Right atrium auricular region (tissue), 2 donors: ENCODE data around the gene UPF1. TPM values are rescaled to one million over a fixed set of nuclear protein-coding genes. Genes with fewer than 3 reads are reported as not detected.

Experiments
- DNase-seq: peaks from one replicate; pipeline ENCODE4 v3.0.0-alpha.2; 2019; ENCODE audit warnings: low spot score
- H3K27ac ChIP-seq, 2 donors: fragments of 200-600 bp; sonication (generic); 1 replicate in 1 of 2; 2 replicates in 1 of 2; pipeline ENCODE4 v1.5.1; 2016 to 2019
- H3K27me3 ChIP-seq, 2 donors: fragments of 200-600 bp; sonication (generic); one replicate each; pipeline versions ENCODE4 v1.5.1 to v1.6.0; 2017 to 2019
- H3K36me3 ChIP-seq: fragments of 200-600 bp; sonication (generic); one replicate; pipeline ENCODE4 v1.5.1; 2016
- H3K4me1 ChIP-seq, 2 donors: fragments of 200-600 bp; sonication (generic); one replicate each; pipeline versions ENCODE4 v1.5.1 to v1.6.0; 2017 to 2019
- H3K4me3 ChIP-seq, 2 donors: fragments of 200-600 bp; sonication (generic); 1 replicate in 1 of 2; 2 replicates in 1 of 2; pipeline ENCODE4 v1.5.1; 2017 to 2019; ENCODE audit warnings: mild to moderate bottlenecking in 1 of 2, moderate library complexity in 1 of 2
- H3K9me3 ChIP-seq, 2 donors: fragments of 200-600 bp; sonication (generic); one replicate each; pipeline ENCODE4 v1.5.1; 2019
- CTCF ChIP-seq, 2 donors: fragments of 200-600 bp; sonication (generic); IDR thresholded peaks; one replicate each; pipeline ENCODE4 v1.5.1; 2019; ENCODE audit warnings: antibody characterized with exemption in 2 of 2
- total RNA-seq, 2 donors: library from RNA; depleted of rRNA; stranded (reverse); fragments of >200 nt; gene quantifications; one replicate each; pipeline ENCODE4 v1.1.0, GENCODE V29; 2016

The UPF1 gene
- total RNA-seq, 2 donors from 2014 or later = 27.6 to 61.5 TPM

GRCh38 chr19:18870531-18871172 is 38.9 kb downstream of the UPF1 start:
- Histone ChIP-seq H3K9me3 (no peaks in the 10 kb centered on the region), H3K27me3 (no peaks in the 10 kb centered on the region), H3K27ac (no peak overlapping the region), H3K4me3 (no peak overlapping the region), H3K4me1 (peaks cover 0 to 17% of the 10 kb centered on the region in 2 donors), H3K36me3 (peaks cover 23% of the 10 kb centered on the region)
- no peak for TF ChIP-seq CTCF (IDR thresholded peaks at IDR 0.05)
- DNase-seq = no peak

DNA sequence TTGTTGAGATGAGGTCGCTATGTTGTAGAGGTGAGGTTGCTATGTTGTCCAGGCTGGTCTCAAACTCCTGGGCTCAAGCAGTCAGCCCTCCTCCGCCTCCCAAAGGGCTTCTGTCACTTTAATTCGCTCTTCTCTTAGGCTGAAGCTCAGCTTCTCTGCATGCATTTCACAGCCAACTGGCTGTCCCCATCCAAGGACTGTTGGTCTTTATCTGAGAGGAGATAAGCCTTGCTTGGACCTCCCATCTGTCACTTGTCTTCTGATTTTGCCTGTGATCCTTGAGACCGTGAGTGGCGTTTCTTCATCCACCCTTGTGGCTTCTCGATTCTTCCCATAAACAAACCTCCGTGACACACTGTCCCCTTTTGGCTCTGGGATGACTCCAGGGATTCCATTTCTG is 39.8 kb downstream of the UPF1 start:
- Histone ChIP-seq H3K4me3 (no peak overlapping the region), H3K36me3 (peaks cover 15% of the 10 kb centered on the region), H3K27me3 (no peaks in the 10 kb centered on the region), H3K9me3 (no peaks in the 10 kb centered on the region), H3K4me1 (peaks cover 0 to 17% of the 10 kb centered on the region in 2 donors), H3K27ac (no peak overlapping the region)
- no peak for DNase-seq
- TF ChIP-seq CTCF (IDR thresholded peaks at IDR 0.05) = no peak

GRCh38 chr19:18875726-18876125 is 44.0 kb downstream of the UPF1 start:
- no peak for DNase-seq
- no peaks in the 10 kb centered on the region for H3K4me1 ChIP-seq
- no peak for TF ChIP-seq CTCF (IDR thresholded peaks at IDR 0.05)

GRCh38 chr19:18876865-18877264 is 45.1 kb downstream of the UPF1 start:
- H3K27me3 ChIP-seq = no peaks in the 10 kb centered on the region
- no peaks in the 10 kb centered on the region for H3K36me3 ChIP-seq
- no peak for DNase-seq
- H3K4me3 ChIP-seq = no peak overlapping the region
- no peak overlapping the region for H3K27ac ChIP-seq
- H3K9me3 ChIP-seq = no peaks in the 10 kb centered on the region
- H3K4me1 ChIP-seq = no peaks in the 10 kb centered on the region
- TF ChIP-seq CTCF (IDR thresholded peaks at IDR 0.05) = no peak

More at GRCh38 chr19:18875726-18876125, 44.0 kb downstream of the UPF1 start:
- Histone ChIP-seq H3K4me3 (no peak overlapping the region), H3K27ac (no peak overlapping the region), H3K9me3 (no peaks in the 10 kb centered on the region), H3K27me3 (no peaks in the 10 kb centered on the region), H3K36me3 (no peaks in the 10 kb centered on the region)

GRCh38 chr19:18878058-18878797 is 46.5 kb downstream of the UPF1 start:
- TF ChIP-seq CTCF (IDR thresholded peaks at IDR 0.05) = no peak
- H3K27me3 ChIP-seq = no peaks in the 10 kb centered on the region
- no peak overlapping the region for H3K27ac ChIP-seq
- H3K4me3 ChIP-seq = no peak overlapping the region
- no peak for DNase-seq
- H3K4me1 ChIP-seq = no peaks in the 10 kb centered on the region
- no peaks in the 10 kb centered on the region for H3K9me3 ChIP-seq
- H3K36me3 ChIP-seq = no peaks in the 10 kb centered on the region
